Measurements from ENCODE around the gene CCL28. TPM values are rescaled to one million over a fixed set of nuclear protein-coding genes. Genes with fewer than 3 reads are reported as not detected.

Gene CCL28
- total RNA-seq, 1 donor from 2014 or later: not detected

- no peak overlapping the region for H3K27ac Mint-ChIP-seq
Measured at GRCh38 chr5:43429706-43430105, 17.5 kb upstream of the CCL28 start.

GRCh38 chr5:43429016-43429415 lies 16.8 kb upstream of the CCL28 start:
- Mint-ChIP-seq H3K4me3 (no peak overlapping the region), H3K27ac (no peak overlapping the region), H3K4me1 (peaks cover 7% of the 10 kb centered on the region), H3K36me3 (no peaks in the 10 kb centered on the region), H3K27me3 (ENCODE audit: insufficient read depth, low read depth) (peaks cover 2% of the 10 kb centered on the region), H3K9me3 (peaks cover 2% of the 10 kb centered on the region)
- no peaks in the 10 kb centered on the region for H3K27me3 ChIP-seq
- no peak overlapping the region for H3K27ac ChIP-seq
- H3K79me2 ChIP-seq (ENCODE audit: low read depth): no peaks in the 10 kb centered on the region
- H2AFZ ChIP-seq (replicated peaks): no peak overlapping the region
- no peak overlapping the region for H3K9ac ChIP-seq
- no peaks in the 10 kb centered on the region for H4K20me1 ChIP-seq (ENCODE audit: low read depth)
- no peaks in the 10 kb centered on the region for H3K36me3 ChIP-seq
- H3K4me1 ChIP-seq: no peaks in the 10 kb centered on the region
- no peaks in the 10 kb centered on the region for H3K9me3 ChIP-seq (ENCODE audit: low read depth)
- no peak overlapping the region for H3K4me2 ChIP-seq
- no peak for DNase-seq (ENCODE audit: low spot score)
- no peak overlapping the region for H3K4me3 ChIP-seq
- TF ChIP-seq CTCF (IDR thresholded peaks at IDR 0.05): no peak
- no peaks in the 10 kb centered on the region for H3F3A ChIP-seq (ENCODE audit: low read depth)

More at GRCh38 chr5:43429706-43430105, 17.5 kb upstream of the CCL28 start:
- Histone ChIP-seq H4K20me1 (ENCODE audit: low read depth) (no peaks in the 10 kb centered on the region), H3K9ac (no peak overlapping the region), H3K27me3 (no peaks in the 10 kb centered on the region), H3K36me3 (no peaks in the 10 kb centered on the region), H3K4me3 (no peak overlapping the region), H3K4me2 (no peak overlapping the region), H3K27ac (no peak overlapping the region), H3K9me3 (ENCODE audit: low read depth) (no peaks in the 10 kb centered on the region), H3K4me1 (no peaks in the 10 kb centered on the region), H3K79me2 (ENCODE audit: low read depth) (no peaks in the 10 kb centered on the region), H2AFZ (replicated peaks) (no peak overlapping the region), H3F3A (ENCODE audit: low read depth) (no peaks in the 10 kb centered on the region)
- no peak for DNase-seq (ENCODE audit: low spot score)
- peaks cover 7% of the 10 kb centered on the region for H3K4me1 Mint-ChIP-seq
- H3K9me3 Mint-ChIP-seq: peaks cover 2% of the 10 kb centered on the region
- H3K4me3 Mint-ChIP-seq: no peak overlapping the region
- H3K36me3 Mint-ChIP-seq: no peaks in the 10 kb centered on the region
- TF ChIP-seq CTCF (IDR thresholded peaks at IDR 0.05): no peak
- no peak for TF ChIP-seq EZH2phosphoT487 (IDR thresholded peaks at IDR 0.05)
- no peak for TF ChIP-seq EZH2 (IDR thresholded peaks at IDR 0.05)
- peaks cover 2% of the 10 kb centered on the region for H3K27me3 Mint-ChIP-seq (ENCODE audit: insufficient read depth, low read depth)

- Mint-ChIP-seq H3K4me1 (peaks cover under 1% of the 10 kb centered on the region), H3K27ac (no peak overlapping the region)
Measured at GRCh38 chr5:43427306-43427705, 15.1 kb upstream of the CCL28 start.

More at GRCh38 chr5:43427306-43427705, 15.1 kb upstream of the CCL28 start:
- no peak overlapping the region for H3K4me3 ChIP-seq
- Mint-ChIP-seq H3K36me3 (no peaks in the 10 kb centered on the region), H3K9me3 (peaks cover 2% of the 10 kb centered on the region), H3K4me3 (no peak overlapping the region), H3K27me3 (ENCODE audit: insufficient read depth, low read depth) (peaks cover 2% of the 10 kb centered on the region)
- DNase-seq (ENCODE audit: low spot score): no peak
- no peaks in the 10 kb centered on the region for H4K20me1 ChIP-seq (ENCODE audit: low read depth)
- H2AFZ ChIP-seq (replicated peaks): no peak overlapping the region
- H3K4me2 ChIP-seq: no peak overlapping the region
- TF ChIP-seq EZH2phosphoT487 (IDR thresholded peaks at IDR 0.05) (no peak), EZH2 (IDR thresholded peaks at IDR 0.05) (no peak), CTCF (IDR thresholded peaks at IDR 0.05) (no peak)
- H3K79me2 ChIP-seq (ENCODE audit: low read depth): no peaks in the 10 kb centered on the region
- no peak overlapping the region for H3K9ac ChIP-seq
- H3F3A ChIP-seq (ENCODE audit: low read depth): no peaks in the 10 kb centered on the region
- H3K27me3 ChIP-seq: no peaks in the 10 kb centered on the region
- H3K4me1 ChIP-seq: no peaks in the 10 kb centered on the region
- H3K9me3 ChIP-seq (ENCODE audit: low read depth): no peaks in the 10 kb centered on the region
- no peaks in the 10 kb centered on the region for H3K36me3 ChIP-seq
- H3K27ac ChIP-seq: no peak overlapping the region

Measured in neural progenitor cell (in vitro differentiated cells).